Measurements from ENCODE around the gene TK1. TPM values are rescaled to one million over a fixed set of nuclear protein-coding genes. Genes with fewer than 3 reads are reported as not detected.
A peak's percentile ranks its signal among the peaks of the same experiment; 100 is the strongest.

Gene TK1
- polyA plus RNA-seq, 1 experiment, result 130 TPM

GRCh38 chr17:78179372-78179771 is 7.5 kb downstream of the TK1 start:
- ChIA-PET CTCF (interaction anchor here (0.6 to 3.0 kb wide), 2 partner anchors 66 to 481 kb away, joined by 3 to 13 read pairs; no protein-coding TSS in a partner anchor), POLR2A (no interaction called here)
- H3K4me3 ChIP-seq (ENCODE audit: low read depth, low read length), result no peak overlapping the region
- DNase-seq (ENCODE audit: low read depth), result no peak
- no peaks in the 10 kb centered on the region for H3K27me3 ChIP-seq (ENCODE audit: control insufficient read depth, insufficient read depth, low read length)
- H3K36me3 ChIP-seq (ENCODE audit: control insufficient read depth, insufficient read depth, low read length), result no peaks in the 10 kb centered on the region
- no peak for TF ChIP-seq CTCF (IDR thresholded peaks at IDR 0.05; ENCODE audit: insufficient read depth, low read depth, low read length)

- TF ChIP-seq CTCF (IDR thresholded peaks at IDR 0.05; ENCODE audit: insufficient read depth, low read depth, low read length), result peak; percentile 93
- H3K4me3 ChIP-seq (ENCODE audit: low read depth, low read length), result no peak overlapping the region
- no peak for DNase-seq (ENCODE audit: low read depth)
- H3K27me3 ChIP-seq (ENCODE audit: control insufficient read depth, insufficient read depth, low read length), result no peaks in the 10 kb centered on the region
- POLR2A ChIA-PET, result no interaction called here
- H3K36me3 ChIP-seq (ENCODE audit: control insufficient read depth, insufficient read depth, low read length), result peaks cover 5% of the 10 kb centered on the region; the same call in 1 of the 2 replicates
- CTCF ChIA-PET, result interaction anchor here (0.6 to 4.4 kb wide), 16 partner anchors 9 to 161 kb away, joined by 3 to 38 read pairs (median 4); partner anchors contain the start of gene TK1
Observed at GRCh38 chr17:78176548-78177025, 10.3 kb downstream of the TK1 start.

- ChIA-PET POLR2A (no interaction called here), CTCF (interaction anchor here (1.0 to 4.4 kb wide), 8 partner anchors 10 to 149 kb away, joined by 3 to 38 read pairs (median 6); partner anchors contain the start of gene TK1)
- DNase-seq (ENCODE audit: low read depth), result no peak
- Histone ChIP-seq H3K27me3 (ENCODE audit: control insufficient read depth, insufficient read depth, low read length) (no peaks in the 10 kb centered on the region), H3K4me3 (ENCODE audit: low read depth, low read length) (no peak overlapping the region), H3K36me3 (ENCODE audit: control insufficient read depth, insufficient read depth, low read length) (peaks cover 5% of the 10 kb centered on the region; the same call in 1 of the 2 replicates)
- no peak for TF ChIP-seq CTCF (IDR thresholded peaks at IDR 0.05; ENCODE audit: insufficient read depth, low read depth, low read length)
Observed at GRCh38 chr17:78175643-78175981, 11.2 kb downstream of the TK1 start.

DNA sequence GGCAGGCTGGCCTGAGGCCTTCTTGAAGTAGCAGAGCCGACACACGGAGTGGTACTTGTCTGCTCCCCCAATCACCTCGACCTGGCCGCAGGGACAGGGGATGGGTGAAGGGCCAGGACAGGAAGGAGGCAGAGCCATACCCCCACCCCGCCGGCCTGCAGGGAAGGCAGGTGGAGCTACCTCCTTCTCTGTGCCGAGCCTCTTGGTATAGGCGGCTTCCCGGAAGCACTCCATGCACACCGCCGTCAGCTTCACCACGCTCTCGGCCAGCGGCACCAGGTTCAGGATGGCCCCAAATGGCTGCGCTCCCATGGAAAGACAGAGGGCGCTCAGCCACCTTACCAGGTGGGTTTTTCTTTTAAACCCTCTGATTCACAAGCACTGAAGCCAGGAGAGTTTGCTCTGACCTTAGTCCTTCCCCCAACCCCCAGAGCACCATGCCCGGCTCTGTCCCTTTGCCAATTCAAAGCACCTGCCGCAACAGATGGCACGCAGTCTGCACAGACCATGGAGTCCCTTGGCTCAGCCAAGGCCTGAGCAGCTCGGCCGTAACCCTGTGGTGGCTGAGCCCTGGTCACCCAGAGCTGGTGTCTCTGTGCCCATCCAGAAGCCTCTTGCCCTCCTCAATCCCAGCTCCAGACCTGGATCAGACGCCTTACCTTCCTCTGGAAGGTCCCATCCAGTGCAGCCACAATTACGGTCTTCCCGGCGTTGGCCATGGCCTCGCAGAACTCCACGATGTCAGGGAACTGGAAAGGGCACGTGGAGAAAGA is 11.8 kb downstream of the TK1 start:
- Histone ChIP-seq H3K36me3 (ENCODE audit: control insufficient read depth, insufficient read depth, low read length) (peaks cover 5% of the 10 kb centered on the region; the same call in 1 of the 2 replicates), H3K4me3 (ENCODE audit: low read depth, low read length) (no peak overlapping the region), H3K27me3 (ENCODE audit: control insufficient read depth, insufficient read depth, low read length) (no peaks in the 10 kb centered on the region)
- no peak for TF ChIP-seq CTCF (IDR thresholded peaks at IDR 0.05; ENCODE audit: insufficient read depth, low read depth, low read length)
- CTCF ChIA-PET, result interaction anchor here (1.0 to 4.4 kb wide), 4 partner anchors 10 to 79 kb away, joined by 4 to 38 read pairs (median 20); partner anchors contain the start of gene TK1
- POLR2A ChIA-PET, result no interaction called here
- no peak for DNase-seq (ENCODE audit: low read depth)

DNA sequence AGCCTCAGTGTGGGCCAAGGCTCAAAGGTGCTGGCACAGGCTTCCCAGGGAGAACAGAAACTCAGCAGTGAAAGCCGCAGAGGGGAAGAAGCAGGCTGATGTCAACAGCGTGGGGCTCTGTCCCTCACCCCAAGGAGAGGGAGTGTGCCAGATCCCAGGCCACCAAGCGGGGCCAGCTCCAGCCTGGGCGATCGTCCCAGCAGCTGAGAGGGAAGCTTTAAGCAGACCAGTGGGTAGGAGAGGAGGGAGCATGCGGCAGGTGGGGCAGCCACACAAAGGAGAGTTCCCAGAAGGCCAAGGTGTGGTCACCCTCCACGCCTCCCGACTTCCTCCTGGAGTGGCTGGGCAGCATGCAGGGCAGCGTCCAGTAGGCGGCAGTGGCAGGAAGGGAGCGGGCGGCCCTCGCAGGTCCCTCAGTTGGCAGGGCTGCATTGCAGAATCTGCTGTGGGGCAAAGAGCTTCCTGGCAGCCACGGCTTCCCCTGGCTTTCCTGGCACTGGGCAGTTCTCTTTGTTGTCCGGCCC is 12.4 kb downstream of the TK1 start:
- TF ChIP-seq CTCF (IDR thresholded peaks at IDR 0.05; ENCODE audit: insufficient read depth, low read depth, low read length), result no peak
- no peak for DNase-seq (ENCODE audit: low read depth)
- POLR2A ChIA-PET, result no interaction called here
- CTCF ChIA-PET, result interaction anchor here (4.2 to 4.4 kb wide), 2 partner anchors 11 to 62 kb away, joined by 35 to 38 read pairs; partner anchors contain the start of gene TK1
- Histone ChIP-seq H3K27me3 (ENCODE audit: control insufficient read depth, insufficient read depth, low read length) (no peaks in the 10 kb centered on the region), H3K4me3 (ENCODE audit: low read depth, low read length) (no peak overlapping the region), H3K36me3 (ENCODE audit: control insufficient read depth, insufficient read depth, low read length) (peaks cover 5% of the 10 kb centered on the region; the same call in 1 of the 2 replicates)

All from BJ (cell line).